T-helper 17 cell (primary cell): Measurements from ENCODE around the gene CDH6. TPM values are rescaled to one million over a fixed set of nuclear protein-coding genes. Genes with fewer than 3 reads are reported as not detected.

Experiments
- ATAC-seq: fragments of 150-1000 bp; cut with Tn5 transposase; 2 replicates; pipeline ENCODE4 v1.10.0; 2021; ENCODE audit warnings: mild to moderate bottlenecking, moderate library complexity
- DNase-seq, 3 donors: peaks; one replicate each; pipeline versions ENCODE4 v3.0.0 to v3.0.0-alpha.2; 2020 to 2021
- H3K9me3 ChIP-seq: one replicate; pipeline ENCODE4 v1.7.0; 2013; ENCODE audit warnings: low read length, mild to moderate bottlenecking; ENCODE audit not compliant: control insufficient read depth, poor library complexity, severe bottlenecking
- H3K27ac Mint-ChIP-seq: one replicate; pipeline ENCODE4 v1.8.0; 2022; ENCODE audit warnings: mild to moderate bottlenecking, moderate library complexity, mixed read lengths
- H3K27me3 Mint-ChIP-seq: one replicate; pipeline ENCODE4 v1.8.0; 2022; ENCODE audit warnings: mixed read lengths
- H3K36me3 Mint-ChIP-seq: one replicate; pipeline ENCODE4 v1.8.0; 2022; ENCODE audit warnings: low read depth, mixed read lengths
- H3K4me1 Mint-ChIP-seq: one replicate; pipeline ENCODE4 v1.8.0; 2022; ENCODE audit warnings: mild to moderate bottlenecking, mixed read lengths
- H3K4me3 Mint-ChIP-seq: one replicate; pipeline ENCODE4 v1.8.0; 2022; ENCODE audit warnings: mild to moderate bottlenecking, moderate library complexity, mixed read lengths
- total RNA-seq, 4 donors: library from RNA in 2 of 4; stranded (reverse) in 2 of 4; gene quantifications; one replicate each; pipeline ENCODE4 v1.2.3 and lab custom pipeline; 2022 to 2026

The CDH6 gene
- total RNA-seq (under 1 TPM in 1 of 2 donors, not detected in 1; 0.21 TPM), total RNA-seq (lab: John Stamatoyannopoulos, UW) (0 to 0.23 reads per million in 2 donors)

DNA sequence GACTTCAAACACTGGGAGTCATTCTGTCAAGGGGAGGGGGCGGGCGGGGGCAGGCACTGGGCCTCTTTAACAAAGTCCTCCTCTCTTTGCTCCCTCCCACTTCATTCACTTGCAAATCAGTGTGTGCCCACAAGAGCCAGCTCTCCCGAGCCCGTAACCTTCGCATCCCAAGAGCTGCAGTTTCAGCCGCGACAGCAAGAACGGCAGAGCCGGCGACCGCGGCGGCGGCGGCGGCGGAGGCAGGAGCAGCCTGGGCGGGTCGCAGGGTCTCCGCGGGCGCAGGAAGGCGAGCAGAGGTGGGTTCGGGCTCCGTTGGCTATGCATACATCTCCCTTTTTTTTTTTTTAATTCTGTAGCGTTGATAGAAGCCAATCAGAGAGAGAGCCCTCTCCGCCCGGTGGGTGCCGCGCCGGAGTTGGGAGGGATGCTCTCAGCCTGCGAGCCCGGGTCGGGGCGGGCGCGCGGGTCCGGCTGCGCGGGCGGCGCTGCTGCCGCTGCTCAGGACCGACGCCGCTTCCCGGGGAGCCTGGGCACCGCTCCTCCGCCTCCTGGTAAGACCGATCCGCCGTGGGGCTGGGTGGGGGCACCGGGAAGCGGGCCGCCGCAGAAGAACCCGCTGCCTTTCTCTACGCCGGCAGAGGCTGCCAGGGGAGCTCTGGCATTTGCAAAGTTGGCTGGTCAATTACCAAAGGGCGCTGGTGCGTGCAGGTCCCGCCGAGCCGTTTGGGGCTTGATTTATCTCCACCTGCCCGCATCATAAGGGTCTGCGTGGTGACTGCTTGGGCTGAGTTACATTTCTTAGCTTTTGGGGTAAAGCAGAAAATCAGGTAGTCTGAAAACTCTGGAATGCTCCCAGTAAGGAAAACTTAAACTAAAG is at the start of gene CDH6:
Gene CDH6 (plus strand): TSS at position 96 of the 877 bp plus-strand sequence. CDS start 73,788 bp downstream, outside the sequence.
- Mint-ChIP-seq H3K36me3 (peaks cover 4% of the 10 kb centered on the region), H3K4me1 (peaks cover 5% of the 10 kb centered on the region), H3K27me3 (peaks cover 67% of the 10 kb centered on the region), H3K4me3 (peak within 1 kb of the TSS; percentile 8), H3K27ac (no peak within 1 kb of the TSS)
- H3K9me3 ChIP-seq: no peaks in the 10 kb centered on the region
- ATAC-seq (no peak), DNase-seq (no peak)

DNA sequence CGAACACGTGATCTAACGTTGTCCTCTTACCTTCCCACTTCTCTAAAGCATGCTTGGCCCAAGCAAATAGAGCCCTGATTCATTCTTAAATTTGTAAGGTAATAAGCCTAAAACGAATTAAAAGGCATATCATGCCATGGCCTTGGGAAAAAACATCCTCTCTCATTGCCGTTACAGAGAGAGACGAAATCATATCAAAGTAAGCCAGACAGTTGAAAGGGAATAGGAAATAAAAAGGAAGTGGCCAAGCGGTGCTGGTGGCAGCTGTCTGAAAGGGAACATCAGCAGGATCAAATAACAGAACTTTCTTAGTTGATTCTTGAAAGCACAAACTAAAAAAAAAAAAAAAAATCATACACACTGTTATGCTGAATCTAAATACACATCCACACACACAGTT is 49.1 kb upstream of the CDH6 start:
- Mint-ChIP-seq H3K36me3 (no peaks in the 10 kb centered on the region), H3K27ac (no peak overlapping the region), H3K4me1 (no peaks in the 10 kb centered on the region), H3K4me3 (no peak overlapping the region), H3K27me3 (no peaks in the 10 kb centered on the region)
- H3K9me3 ChIP-seq: no peaks in the 10 kb centered on the region
- no peak for ATAC-seq
- DNase-seq: no peak

DNA sequence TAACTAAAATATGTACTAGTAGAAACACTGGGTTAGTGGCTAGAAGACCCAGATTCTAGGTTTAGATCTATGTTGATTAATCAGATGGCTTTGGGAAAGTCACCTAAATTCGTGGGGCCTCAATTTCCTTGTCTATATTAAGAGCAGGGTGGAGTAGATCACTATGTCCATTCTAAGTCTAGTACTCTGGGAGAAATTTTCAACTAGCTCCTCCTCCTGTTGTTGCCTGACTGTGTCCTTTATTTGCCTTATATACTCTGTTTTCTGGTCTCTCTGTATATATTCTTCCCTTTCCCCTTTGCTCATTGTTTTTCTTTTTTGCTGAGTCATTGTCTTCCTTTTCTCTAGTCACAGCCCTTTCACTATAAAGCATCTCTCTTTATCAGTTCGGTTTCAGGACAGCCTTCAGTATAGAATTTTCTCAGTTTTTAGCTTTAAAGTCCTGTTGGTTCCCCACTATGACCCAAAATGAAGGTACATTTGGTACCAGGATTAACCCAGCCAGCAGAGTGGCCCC is 44.5 kb upstream of the CDH6 start:
- H3K9me3 ChIP-seq: no peaks in the 10 kb centered on the region
- Mint-ChIP-seq H3K36me3 (no peaks in the 10 kb centered on the region), H3K4me3 (no peak overlapping the region), H3K4me1 (no peaks in the 10 kb centered on the region), H3K27ac (no peak overlapping the region), H3K27me3 (no peaks in the 10 kb centered on the region)
- ATAC-seq (no peak), DNase-seq (no peak)

DNA sequence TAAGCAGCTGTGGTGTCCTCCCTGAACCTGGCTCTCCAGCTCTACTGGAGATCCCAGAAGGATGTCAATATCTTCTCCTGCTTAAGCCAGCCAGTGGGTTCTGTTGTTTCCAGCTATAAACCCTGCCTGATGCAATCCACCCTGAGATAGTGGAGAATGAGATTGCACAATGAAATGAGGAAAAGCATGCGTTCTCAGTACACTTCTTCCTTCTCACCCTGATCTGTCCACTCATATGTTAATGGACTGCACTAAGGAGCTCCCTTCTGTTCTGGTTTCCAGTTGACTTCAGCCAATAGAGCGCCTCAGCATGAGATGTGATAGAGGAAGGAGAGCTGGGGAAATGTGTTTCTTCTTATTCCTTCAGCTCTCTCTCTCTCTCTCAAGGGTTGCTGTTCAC is 40.0 kb upstream of the CDH6 start:
- Mint-ChIP-seq H3K4me1 (no peaks in the 10 kb centered on the region), H3K36me3 (no peaks in the 10 kb centered on the region), H3K27me3 (no peaks in the 10 kb centered on the region), H3K4me3 (no peak overlapping the region), H3K27ac (no peak overlapping the region)
- no peaks in the 10 kb centered on the region for H3K9me3 ChIP-seq
- ATAC-seq (no peak), DNase-seq (no peak)

DNA sequence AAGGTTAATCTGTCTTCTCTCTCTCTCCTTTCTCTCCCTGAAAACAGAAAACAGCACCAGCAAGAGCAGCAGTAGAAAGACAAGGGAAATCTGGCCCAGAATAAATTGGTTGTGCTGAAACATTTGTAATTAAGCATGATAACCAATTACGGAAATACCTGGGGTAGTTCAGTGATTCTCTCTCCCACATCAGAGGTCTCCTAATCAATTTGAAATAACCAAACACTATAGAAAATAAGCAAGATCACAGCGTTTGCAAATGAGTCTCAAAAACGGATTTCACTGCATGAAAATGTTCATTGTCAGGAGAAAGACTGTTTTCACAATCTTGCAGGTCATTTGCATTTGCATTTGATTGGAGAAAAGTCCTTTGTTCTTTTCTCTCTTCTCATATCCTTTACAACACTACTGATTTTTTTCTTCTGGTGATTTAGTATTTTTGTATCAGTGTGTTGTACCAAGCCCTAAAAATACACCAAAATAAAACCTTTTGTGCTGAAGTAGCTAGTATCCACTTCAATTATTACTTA is 36.8 kb upstream of the CDH6 start:
- Mint-ChIP-seq H3K36me3 (no peaks in the 10 kb centered on the region), H3K4me1 (no peaks in the 10 kb centered on the region), H3K4me3 (no peak overlapping the region), H3K27me3 (no peaks in the 10 kb centered on the region), H3K27ac (no peak overlapping the region)
- ATAC-seq (no peak), DNase-seq (no peak)
- H3K9me3 ChIP-seq: no peaks in the 10 kb centered on the region

DNA sequence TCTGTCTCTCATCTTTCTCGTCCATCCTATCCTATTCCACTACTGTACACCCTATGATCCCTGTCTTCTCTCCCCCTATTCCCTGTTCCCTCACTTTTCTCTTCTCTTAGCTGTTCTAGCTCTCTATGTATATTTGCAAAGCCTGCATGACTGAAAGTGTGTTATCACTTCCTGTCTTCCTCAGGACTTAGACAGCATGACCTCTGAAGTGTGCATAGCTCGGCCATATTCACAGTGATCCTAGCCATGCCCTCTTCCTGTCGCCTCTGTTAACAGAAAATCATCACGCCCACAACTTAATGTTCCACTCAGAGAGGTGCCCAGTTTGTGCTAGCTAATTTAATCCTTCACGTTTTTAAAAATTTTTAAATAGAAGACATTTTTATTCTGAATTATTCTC is 35.8 kb upstream of the CDH6 start:
- H3K27ac Mint-ChIP-seq: no peak overlapping the region
- ATAC-seq (no peak), DNase-seq (no peak)
- no peak overlapping the region for H3K4me3 Mint-ChIP-seq
- no peaks in the 10 kb centered on the region for H3K36me3 Mint-ChIP-seq
- H3K27me3 Mint-ChIP-seq: no peaks in the 10 kb centered on the region
- no peaks in the 10 kb centered on the region for H3K4me1 Mint-ChIP-seq
- no peaks in the 10 kb centered on the region for H3K9me3 ChIP-seq

DNA sequence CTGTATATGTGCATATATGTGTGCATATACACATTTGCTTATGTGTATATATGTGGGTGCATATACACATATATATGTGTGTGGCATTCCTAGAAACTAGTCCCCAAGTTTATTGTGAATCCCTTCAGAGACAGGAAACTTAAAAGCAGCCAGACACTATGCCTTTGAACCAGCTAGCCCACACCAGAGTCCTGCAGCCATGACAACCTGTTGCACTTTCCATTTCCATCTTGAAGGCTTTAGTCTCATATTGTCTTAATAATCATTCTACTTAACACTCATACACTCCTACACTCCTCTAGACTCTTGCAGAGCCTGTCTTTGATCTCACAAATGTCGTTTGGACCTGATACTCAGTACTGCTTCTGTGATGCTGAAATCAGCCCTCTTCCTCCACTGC is 34.8 kb upstream of the CDH6 start:
- DNase-seq: no peak
- Mint-ChIP-seq H3K36me3 (no peaks in the 10 kb centered on the region), H3K4me3 (no peak overlapping the region), H3K27me3 (no peaks in the 10 kb centered on the region), H3K4me1 (no peaks in the 10 kb centered on the region), H3K27ac (no peak overlapping the region)
- ATAC-seq: no peak
- no peaks in the 10 kb centered on the region for H3K9me3 ChIP-seq

DNA sequence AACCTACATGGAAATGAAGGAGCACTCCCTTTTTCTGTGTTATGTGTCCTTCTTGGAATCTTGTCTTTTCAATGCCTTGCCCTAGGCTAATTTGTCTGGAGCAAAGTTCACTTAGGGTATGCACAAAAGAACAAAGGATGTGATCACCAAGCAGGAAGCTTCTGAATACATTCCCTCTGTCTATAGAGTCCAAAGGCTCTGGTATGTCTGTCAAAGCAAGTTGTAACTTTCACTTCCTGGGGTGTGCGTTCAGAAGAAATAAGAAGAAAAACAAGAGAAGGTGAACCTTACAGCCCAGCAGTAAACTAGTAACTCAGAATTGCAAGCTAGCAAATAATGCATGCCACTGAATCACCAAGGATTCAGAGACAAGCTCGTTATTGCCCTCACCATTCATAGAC is 31.7 kb upstream of the CDH6 start:
- DNase-seq: no peak
- Mint-ChIP-seq H3K4me1 (no peaks in the 10 kb centered on the region), H3K27me3 (no peaks in the 10 kb centered on the region), H3K27ac (no peak overlapping the region), H3K4me3 (no peak overlapping the region), H3K36me3 (no peaks in the 10 kb centered on the region)
- ATAC-seq: no peak
- H3K9me3 ChIP-seq: no peaks in the 10 kb centered on the region

DNA sequence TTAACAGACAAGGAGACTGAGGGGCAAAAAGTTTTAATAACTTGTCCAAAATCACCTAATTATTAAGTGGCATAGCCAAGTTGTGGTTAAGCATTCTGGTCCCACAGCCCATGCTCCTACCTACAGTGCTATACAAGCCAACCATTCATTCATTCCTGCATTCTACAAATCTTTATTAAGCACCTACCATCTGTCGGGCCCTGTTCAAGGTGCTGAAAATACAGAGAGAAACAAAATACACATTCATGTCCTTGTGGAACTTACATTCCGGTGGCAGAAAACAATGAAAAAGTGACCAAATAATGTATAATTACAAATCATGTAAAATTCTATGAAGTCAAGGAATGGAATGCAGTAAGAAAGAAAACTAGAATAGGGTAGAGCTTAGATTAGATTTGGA is 27.8 kb upstream of the CDH6 start:
- ATAC-seq (no peak), DNase-seq (no peak)
- Mint-ChIP-seq H3K4me1 (no peaks in the 10 kb centered on the region), H3K27me3 (no peaks in the 10 kb centered on the region), H3K4me3 (no peak overlapping the region), H3K27ac (no peak overlapping the region), H3K36me3 (no peaks in the 10 kb centered on the region)
- no peaks in the 10 kb centered on the region for H3K9me3 ChIP-seq

DNA sequence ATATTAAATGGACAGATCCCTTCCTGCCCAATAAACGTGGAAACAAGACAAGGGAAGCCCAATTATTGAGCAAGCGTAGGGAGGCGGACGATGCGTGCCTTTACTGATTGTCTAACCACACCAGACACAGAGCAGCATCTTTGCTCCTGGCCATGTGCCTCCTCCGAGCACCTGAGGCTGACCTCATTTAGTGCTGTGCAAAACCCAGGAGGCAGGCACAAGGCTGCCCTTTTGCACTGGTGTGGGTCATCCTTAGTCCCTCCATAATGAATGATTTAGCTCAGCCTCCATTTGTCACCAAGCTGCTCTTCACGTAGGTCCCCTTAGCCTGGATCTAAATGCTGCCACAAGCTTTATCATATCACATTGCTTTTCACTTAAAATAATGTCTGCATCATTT is 24.1 kb upstream of the CDH6 start:
- Mint-ChIP-seq H3K27ac (no peak overlapping the region), H3K4me1 (no peaks in the 10 kb centered on the region), H3K36me3 (no peaks in the 10 kb centered on the region), H3K4me3 (no peak overlapping the region), H3K27me3 (no peaks in the 10 kb centered on the region)
- ATAC-seq: no peak
- DNase-seq: no peak
- H3K9me3 ChIP-seq: no peaks in the 10 kb centered on the region

DNA sequence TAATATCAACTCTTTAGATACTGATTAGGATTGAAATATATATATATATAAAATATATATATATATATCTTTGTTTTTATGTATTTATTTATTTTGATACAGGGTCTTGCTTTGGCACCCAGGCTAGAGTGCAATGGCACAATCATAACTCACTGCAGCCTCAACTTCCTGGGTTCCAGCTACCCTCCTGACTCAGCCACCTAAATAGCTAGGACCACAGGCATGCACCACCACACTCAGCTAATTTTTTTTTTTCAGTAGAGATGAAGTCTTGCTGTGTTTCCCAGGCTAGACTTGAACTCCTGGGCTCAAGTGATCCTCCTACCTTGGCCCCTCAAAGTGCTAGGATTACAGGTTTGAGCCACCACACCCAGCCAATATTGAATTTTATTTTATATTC is 20.6 kb upstream of the CDH6 start:
- no peak for DNase-seq
- Mint-ChIP-seq H3K27ac (no peak overlapping the region), H3K4me1 (no peaks in the 10 kb centered on the region), H3K36me3 (no peaks in the 10 kb centered on the region), H3K4me3 (no peak overlapping the region), H3K27me3 (no peaks in the 10 kb centered on the region)
- ATAC-seq: no peak
- no peaks in the 10 kb centered on the region for H3K9me3 ChIP-seq

DNA sequence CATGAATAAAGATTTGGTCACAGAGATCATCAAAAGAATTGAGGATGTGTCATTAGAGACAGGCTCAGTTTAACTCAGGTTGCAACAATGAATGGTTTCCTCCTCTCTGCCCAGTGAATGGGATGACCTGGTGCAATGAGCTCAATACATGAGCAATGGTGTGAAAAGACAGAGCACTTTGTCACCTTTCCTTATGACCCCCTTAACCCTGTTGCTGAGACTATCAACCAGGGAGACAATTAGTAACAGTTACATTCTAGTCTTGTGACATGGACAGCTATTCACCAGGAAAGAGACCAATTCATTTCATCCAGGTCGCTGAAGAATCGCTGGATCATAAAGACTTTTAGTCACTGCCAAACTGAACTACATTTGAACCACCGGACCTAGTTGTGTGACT is 19.9 kb upstream of the CDH6 start:
- DNase-seq: no peak
- Mint-ChIP-seq H3K4me3 (no peak overlapping the region), H3K4me1 (no peaks in the 10 kb centered on the region), H3K36me3 (no peaks in the 10 kb centered on the region), H3K27me3 (no peaks in the 10 kb centered on the region), H3K27ac (no peak overlapping the region)
- ATAC-seq: no peak
- H3K9me3 ChIP-seq: no peaks in the 10 kb centered on the region

DNA sequence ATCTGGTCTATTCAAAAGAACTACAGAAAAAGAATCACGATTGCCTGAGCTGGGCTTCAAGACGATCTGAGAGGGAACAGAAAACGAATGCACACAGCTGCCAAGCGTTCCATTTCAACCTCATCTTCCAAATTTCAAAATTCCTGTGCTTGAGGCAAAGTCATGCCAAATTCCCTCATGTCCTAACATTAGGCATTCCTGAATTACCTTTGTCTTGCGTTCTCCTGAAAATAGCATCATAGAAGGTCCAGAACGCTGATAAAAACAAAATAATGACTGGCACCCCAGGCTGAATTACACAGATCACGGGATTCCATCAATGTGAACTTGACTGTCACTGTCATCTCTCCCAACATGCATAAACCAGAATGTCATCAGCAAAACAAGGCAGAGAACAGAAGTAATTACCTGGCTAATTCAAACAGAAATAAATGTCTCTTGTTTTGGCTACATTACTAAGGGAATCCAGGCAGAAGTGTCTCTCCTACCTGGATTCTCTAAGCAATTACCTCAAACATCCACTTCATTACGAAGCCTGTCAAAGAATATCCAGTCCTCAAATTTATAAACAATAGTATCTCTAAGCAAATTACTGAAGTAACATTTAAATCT is 12.0 kb upstream of the CDH6 start:
- ATAC-seq (no peak), DNase-seq (no peak)
- no peaks in the 10 kb centered on the region for H3K9me3 ChIP-seq
- Mint-ChIP-seq H3K27ac (no peak overlapping the region), H3K4me3 (no peak overlapping the region), H3K27me3 (no peaks in the 10 kb centered on the region), H3K36me3 (no peaks in the 10 kb centered on the region), H3K4me1 (no peaks in the 10 kb centered on the region)
